NCI-H1417 (cell line): ENCODE measurements around the gene HMCN1.

Experiments
- DNase-seq, 3 experiments: peaks; one replicate each; lab custom pipeline; 2025; lab: John Stamatoyannopoulos, UW

Gene HMCN1

GRCh38 chr1:186089940-186090339 is 355.7 kb downstream of the HMCN1 start:
- DNase-seq: no peak

GRCh38 chr1:186091222-186091720 is 357.1 kb downstream of the HMCN1 start:
- no peak for DNase-seq

GRCh38 chr1:186093437-186093836 is 359.2 kb downstream of the HMCN1 start:
- peak in 1 of 3 experiments; percentile 32 for DNase-seq

DNA sequence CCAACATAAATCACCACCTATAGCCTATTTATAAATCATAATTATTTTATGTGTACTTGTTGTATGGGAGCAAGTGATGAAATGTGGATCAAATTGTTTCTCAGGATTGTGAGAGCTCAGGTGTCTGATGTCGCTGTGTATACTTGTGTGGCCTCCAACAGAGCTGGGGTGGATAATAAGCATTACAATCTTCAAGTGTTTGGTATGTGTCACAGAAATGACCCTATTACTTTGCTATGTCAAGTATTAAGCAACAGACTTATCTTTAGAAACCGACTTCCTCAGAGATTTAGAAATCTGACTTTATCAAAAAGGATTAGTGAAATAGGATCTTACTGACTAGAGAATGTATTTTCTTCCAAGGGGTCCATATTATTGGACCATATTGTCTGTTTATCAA is 360.0 kb downstream of the HMCN1 start:
- DNase-seq: peak in 1 of 3 experiments; percentile 44

GRCh38 chr1:186099336-186100104 is 365.3 kb downstream of the HMCN1 start:
- no peak for DNase-seq

- no peak for DNase-seq
Observed at GRCh38 chr1:186102107-186102506, 367.9 kb downstream of the HMCN1 start.

DNA sequence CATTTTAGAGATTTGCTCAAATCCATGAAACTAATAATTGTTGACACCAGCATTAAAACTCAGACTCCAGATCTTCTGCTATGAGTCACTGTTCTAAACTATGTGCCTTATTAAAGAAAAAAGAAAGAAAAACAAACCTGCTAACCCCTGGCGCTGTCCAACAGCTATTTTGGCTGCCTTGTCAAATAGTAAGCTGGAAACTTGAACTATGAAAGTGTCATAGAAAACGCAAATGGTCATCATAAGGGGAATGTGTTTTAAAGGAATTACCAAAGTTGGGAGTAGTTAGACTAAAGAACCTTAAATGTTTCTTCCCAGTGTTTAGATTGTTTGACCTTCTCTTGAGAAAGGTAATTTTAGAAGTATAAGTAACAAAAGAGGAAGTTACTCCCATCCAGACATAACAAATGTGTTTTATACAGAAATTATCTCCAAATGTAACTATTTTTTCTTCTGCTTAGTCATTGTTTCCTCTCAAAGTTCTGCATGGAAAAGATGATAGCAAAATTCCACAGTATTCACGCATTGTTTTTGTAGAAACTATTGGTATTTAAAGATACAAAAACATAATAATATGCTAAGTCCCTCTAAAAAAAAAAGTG is 368.5 kb downstream of the HMCN1 start:
- DNase-seq: no peak

GRCh38 chr1:186104459-186104858 is 370.3 kb downstream of the HMCN1 start:
- no peak for DNase-seq

GRCh38 chr1:186112280-186112679 is 378.1 kb downstream of the HMCN1 start:
- no peak for DNase-seq

- DNase-seq: no peak
Observed at GRCh38 chr1:186113461-186113860, 379.3 kb downstream of the HMCN1 start.

GRCh38 chr1:186118724-186119123 is 384.5 kb downstream of the HMCN1 start:
- DNase-seq: no peak

DNA sequence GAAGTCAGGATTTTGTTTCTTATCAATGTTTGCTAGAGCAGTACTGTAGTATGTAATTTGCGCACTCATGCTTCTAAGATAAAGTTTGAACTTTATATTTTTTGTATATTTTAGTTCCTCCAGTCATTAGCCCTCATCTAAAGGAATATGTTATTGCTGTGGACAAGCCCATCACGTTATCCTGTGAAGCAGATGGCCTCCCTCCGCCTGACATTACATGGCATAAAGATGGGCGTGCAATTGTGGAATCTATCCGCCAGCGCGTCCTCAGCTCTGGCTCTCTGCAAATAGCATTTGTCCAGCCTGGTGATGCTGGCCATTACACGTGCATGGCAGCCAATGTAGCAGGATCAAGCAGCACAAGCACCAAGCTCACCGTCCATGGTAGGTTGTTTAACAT is 388.6 kb downstream of the HMCN1 start:
- no peak for DNase-seq

DNA sequence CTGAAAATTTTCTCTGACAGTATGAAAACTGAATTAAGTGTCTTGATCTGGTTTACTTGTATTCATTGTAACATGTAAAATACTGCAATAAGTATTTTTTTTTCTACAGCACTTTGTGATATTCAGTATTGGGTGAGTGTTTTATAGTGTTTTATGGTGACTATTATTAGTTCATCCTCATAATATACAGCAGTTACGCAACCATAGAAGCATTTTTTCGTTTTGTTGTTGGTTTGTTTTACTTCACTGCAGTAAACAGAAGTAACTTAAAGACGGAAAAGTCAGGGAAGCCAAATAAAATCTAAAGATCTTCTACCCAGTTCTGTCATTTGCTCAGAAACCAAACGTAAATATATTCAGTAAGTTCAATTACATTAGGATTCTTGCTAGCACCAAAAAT is 390.8 kb downstream of the HMCN1 start:
- no peak for DNase-seq

DNA sequence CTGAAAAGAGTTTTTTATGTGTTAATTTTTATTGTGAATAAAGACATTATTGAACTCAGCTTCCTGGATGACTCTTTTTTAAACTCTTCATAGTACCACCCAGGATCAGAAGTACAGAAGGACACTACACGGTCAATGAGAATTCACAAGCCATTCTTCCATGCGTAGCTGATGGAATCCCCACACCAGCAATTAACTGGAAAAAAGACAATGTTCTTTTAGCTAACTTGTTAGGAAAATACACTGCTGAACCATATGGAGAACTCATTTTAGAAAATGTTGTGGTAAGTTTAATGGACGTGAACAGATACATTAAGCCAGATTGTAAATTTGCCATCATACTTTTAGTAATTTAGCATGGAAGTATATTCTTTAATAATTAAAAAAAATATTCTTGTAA is 391.3 kb downstream of the HMCN1 start:
- DNase-seq: no peak

GRCh38 chr1:186129758-186130157 is 395.6 kb downstream of the HMCN1 start:
- peak in 2 of 3 experiments; percentile 6 to 24 for DNase-seq

- no peak for DNase-seq
Observed at GRCh38 chr1:186139115-186139514, 404.9 kb downstream of the HMCN1 start.

- no peak for DNase-seq
Observed at GRCh38 chr1:186139701-186140100, 405.5 kb downstream of the HMCN1 start.

DNA sequence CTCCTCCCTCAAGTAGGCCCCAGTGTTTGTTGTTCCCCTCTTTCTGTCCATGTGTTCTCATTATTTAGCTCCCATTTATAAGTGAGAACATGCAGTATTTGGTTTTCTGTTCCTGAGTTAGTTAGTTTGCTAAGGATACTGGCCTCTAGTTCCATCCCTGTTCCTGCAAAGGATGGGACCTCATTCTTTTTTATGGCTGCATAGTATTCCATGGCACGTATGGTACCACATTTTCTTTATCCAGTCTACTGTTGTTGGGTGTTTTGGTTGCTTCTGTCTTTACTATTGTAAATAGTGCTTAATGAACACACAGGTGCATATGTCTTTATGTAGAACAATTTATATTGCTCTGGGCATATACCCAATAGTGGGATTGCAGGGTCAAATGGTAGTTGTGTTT is 408.0 kb downstream of the HMCN1 start:
- no peak for DNase-seq

DNA sequence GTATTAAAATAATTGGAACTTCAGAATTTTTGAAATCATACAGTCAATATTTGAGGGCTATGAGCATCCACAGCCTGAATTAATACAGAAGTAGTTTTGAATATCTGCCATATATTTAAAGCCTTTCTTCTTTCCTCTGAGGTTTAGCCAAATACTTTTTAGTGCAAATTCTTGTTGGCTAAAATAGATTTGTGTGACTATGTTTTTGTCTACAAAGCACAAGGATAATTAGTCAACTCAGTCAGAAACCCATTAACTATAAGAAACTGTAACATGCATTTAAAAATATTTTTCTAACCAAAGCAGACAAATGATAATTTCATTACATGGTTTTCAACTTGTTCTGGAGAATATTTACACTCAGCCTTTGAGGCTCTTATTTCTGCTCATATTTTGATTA is 408.7 kb downstream of the HMCN1 start:
- no peak for DNase-seq

DNA sequence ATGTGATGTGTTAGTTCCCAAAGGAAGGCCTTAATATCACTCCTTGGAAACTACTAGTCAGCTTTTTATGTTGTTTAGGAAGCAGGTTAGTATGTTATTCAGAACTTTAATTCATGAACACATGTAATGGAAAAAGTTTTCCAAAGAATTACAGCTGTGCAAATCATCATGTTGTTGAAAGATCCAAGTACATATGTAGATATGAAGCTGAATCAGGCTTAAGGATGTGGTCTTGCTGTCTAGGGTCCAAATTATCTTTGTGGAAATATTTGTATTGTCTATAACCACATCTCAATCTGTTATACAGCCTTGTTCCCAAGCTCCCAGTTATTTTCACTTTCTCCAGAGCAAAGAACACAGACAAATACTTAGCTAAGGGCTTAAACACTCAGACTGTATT is 409.3 kb downstream of the HMCN1 start:
- DNase-seq: no peak

- no peak for DNase-seq
Observed at GRCh38 chr1:186144505-186144904, 410.3 kb downstream of the HMCN1 start.

DNA sequence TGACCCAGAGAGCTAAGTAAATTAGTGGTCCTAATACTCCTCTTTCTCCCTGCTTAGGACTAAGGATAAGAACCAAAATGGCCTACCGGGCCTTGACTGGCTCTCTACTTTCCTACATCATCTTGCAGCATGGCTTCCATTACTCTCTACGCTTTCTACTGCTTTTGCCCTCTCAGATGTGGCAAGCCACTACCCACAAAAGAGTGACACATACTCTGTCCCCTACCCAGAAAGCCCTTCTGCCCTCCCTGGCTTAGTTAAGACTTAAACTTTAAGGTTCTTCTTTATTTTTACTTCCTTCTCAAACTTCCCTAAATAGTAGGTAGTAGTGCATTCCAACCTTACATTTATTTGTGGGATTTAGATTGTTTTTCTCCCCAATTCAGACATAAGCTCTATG is 412.8 kb downstream of the HMCN1 start:
- no peak for DNase-seq

GRCh38 chr1:186149591-186149990 is 415.4 kb downstream of the HMCN1 start:
- no peak for DNase-seq

DNA sequence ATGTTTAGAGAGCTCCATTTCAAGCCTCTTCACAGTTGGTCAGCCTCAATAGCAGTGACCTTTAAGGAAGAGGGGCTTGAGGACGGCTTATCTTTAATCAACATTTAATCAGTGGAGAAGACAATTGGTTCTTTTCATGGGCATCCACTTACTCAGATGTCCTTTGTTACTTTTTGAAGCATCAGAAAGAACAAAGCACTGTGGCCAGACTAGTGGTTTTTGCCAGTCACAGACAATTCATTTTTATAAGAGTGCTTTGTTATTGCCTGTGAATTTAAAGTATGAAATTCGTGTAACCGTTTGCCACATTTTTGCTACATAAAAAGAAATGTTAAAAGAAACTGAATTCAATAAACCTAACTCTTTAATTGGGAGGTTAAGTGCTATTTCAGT is 418.0 kb downstream of the HMCN1 start:
- no peak for DNase-seq
